Panc1 (cell line): ENCODE results near the gene SEC14L5. TPM values are rescaled to one million over a fixed set of nuclear protein-coding genes. Genes with fewer than 3 reads are reported as not detected.

Source experiments
- ATAC-seq: fragments of 200-7000 bp; cut with Tn5 transposase; 2 replicates; pipeline ENCODE4 v1.9.1; 2020; ENCODE audit warnings: mild to moderate bottlenecking, moderate library complexity
- BruUV-seq: library from RNA; stranded (reverse); fragments of 400-500 nt; replicated peaks from 2 replicates; lab custom pipeline; 2021; lab: Mats Ljungman, UMichigan
- CTCF ChIA-PET: fragments of 300-600 bp; sonication (Branson Sonifier 250); formaldehyde crosslinking; loops from one replicate; lab custom pipeline; 2022; ENCODE audit warnings: antibody characterized with exemption; lab: Charles Lee
- POLR2A ChIA-PET: fragments of 300-600 bp; sonication (Branson Sonifier 250); formaldehyde crosslinking; loops from one replicate; lab custom pipeline; 2022; ENCODE audit warnings: antibody characterized with exemption; lab: Charles Lee
- DNase-seq: peaks from one replicate; pipeline ENCODE4 v3.0.0-alpha.2; 2010; ENCODE audit warnings: low read depth, low spot score
- H3K27ac ChIP-seq: 2 replicates; pipeline ENCODE4 v1.5.1; 2011; ENCODE audit warnings: mild to moderate bottlenecking, low read length, inconsistent platforms
- H3K27me3 ChIP-seq: fragments of 200-500 bp; sonication (Bioruptor generic); 2 replicates; pipeline ENCODE4 v1.6.0; 2014; ENCODE audit warnings: low read length, inconsistent platforms; ENCODE audit not compliant: control insufficient read depth, insufficient read depth
- H3K36me3 ChIP-seq: fragments of 200-500 bp; sonication (Bioruptor generic); 2 replicates; pipeline ENCODE4 v1.5.1; 2014; ENCODE audit warnings: inconsistent platforms, mild to moderate bottlenecking, low read length, moderate library complexity; ENCODE audit not compliant: control insufficient read depth, insufficient read depth
- H3K4me1 ChIP-seq: 2 replicates; pipeline ENCODE4 v1.5.1; 2011; ENCODE audit warnings: inconsistent platforms, mild to moderate bottlenecking, low read length, moderate library complexity; ENCODE audit not compliant: control insufficient read depth, insufficient read depth
- H3K4me3 ChIP-seq, 2 experiments: 2 replicates each; pipeline ENCODE4 v1.5.1; 2011 to 2012; ENCODE audit warnings: low read depth in 2 of 2, low read length in 2 of 2, mild to moderate bottlenecking in 2 of 2, inconsistent platforms in 1 of 2, moderate library complexity in 1 of 2
- H3K9me3 ChIP-seq: fragments of 200-500 bp; sonication (Bioruptor generic); 2 replicates; pipeline ENCODE4 v1.5.1; 2014; ENCODE audit warnings: low read depth, mild to moderate bottlenecking, inconsistent platforms, low read length, moderate library complexity; ENCODE audit not compliant: control insufficient read depth, insufficient read depth
- CTCF ChIP-seq: fragments of 450-650 bp; IDR thresholded peaks from 2 replicates; pipeline ENCODE4 v1.5.1; 2017; ENCODE audit warnings: mild to moderate bottlenecking
- POLR2AphosphoS5 ChIP-seq: IDR thresholded peaks from 2 replicates; pipeline ENCODE4 v1.6.1; 2012; ENCODE audit warnings: mild to moderate bottlenecking, low read depth, low read length, moderate library complexity
- REST ChIP-seq, 2 experiments: IDR thresholded peaks; 2 replicates each; pipeline ENCODE4 v1.6.1; 2011 to 2012; ENCODE audit warnings: low read depth in 2 of 2, control low read depth in 1 of 2, low read length in 1 of 2, mild to moderate bottlenecking in 1 of 2, moderate library complexity in 1 of 2; ENCODE audit not compliant: insufficient read depth in 1 of 2
- SIN3A ChIP-seq: IDR thresholded peaks from 2 replicates; pipeline ENCODE4 v1.6.1; 2012; ENCODE audit warnings: low read depth, mild to moderate bottlenecking, low read length, moderate library complexity, borderline replicate concordance; ENCODE audit not compliant: insufficient read depth
- TCF7L2 ChIP-seq: IDR thresholded peaks from 2 replicates; pipeline ENCODE4 v1.6.1; 2011; ENCODE audit warnings: mild to moderate bottlenecking, low read depth, low read length, inconsistent platforms
- in situ Hi-C: cut with HindIII; loops from 2 replicates; pipeline ENCODE4 v1.10.0; 2016; ENCODE audit warnings: low sequenced_read_pairs, low pct_unique_long_range_greater_than_20kb
- intact Hi-C: fragments of 100-400 bp; cut with micrococcal nuclease; formaldehyde crosslinking; loops from one replicate; pipeline ENCODE4 v1.10.0; 2022; ENCODE audit not compliant: unreplicated experiment
- total RNA-seq: library from RNA; stranded (reverse); gene quantifications from one replicate; pipeline ENCODE4 v1.2.1, GENCODE V29; 2021; ENCODE audit not compliant: unreplicated experiment

The SEC14L5 gene
- total RNA-seq, 1 experiment from 2014 or later: 0.26 TPM

- DNase-seq: no peak
- in situ Hi-C loops (no loop called here), intact Hi-C loops (no loop called here)
- Histone ChIP-seq H3K4me1 (peaks cover 13% of the 10 kb centered on the region), H3K36me3 (no peaks in the 10 kb centered on the region), H3K9me3 (peaks cover 8% of the 10 kb centered on the region; the same call in 1 of the 2 replicates), H3K27ac (no peak overlapping the region), H3K4me3 (no peak overlapping the region), H3K27me3 (no peaks in the 10 kb centered on the region)
- TF ChIP-seq POLR2AphosphoS5: no peak
- TF ChIP-seq CTCF: no peak
- TF ChIP-seq TCF7L2: no peak
- TF ChIP-seq REST (IDR thresholded peaks at IDR 0.05; ENCODE audit: insufficient read depth in 1 of 2, low read depth in 2 of 2, low read length in 1 of 2): no peak
- no peak for TF ChIP-seq SIN3A
- no TSS peak for BruUV-seq
- CTCF ChIA-PET: no interaction called here
- ATAC-seq: no peak
- POLR2A ChIA-PET: no interaction called here
Measured at GRCh38 chr16:4931381-4931780, 26.7 kb upstream of the SEC14L5 start.

GRCh38 chr16:4933433-4933832 lies 24.7 kb upstream of the SEC14L5 start:
- no peaks in the 10 kb centered on the region for H3K36me3 ChIP-seq
- in situ Hi-C loops (no loop called here), intact Hi-C loops (no loop called here)
- ATAC-seq (no peak), DNase-seq (no peak)
- H3K4me3 ChIP-seq: no peak overlapping the region
- TF ChIP-seq CTCF: no peak
- no peak for TF ChIP-seq SIN3A
- no peak for TF ChIP-seq REST (IDR thresholded peaks at IDR 0.05; ENCODE audit: insufficient read depth in 1 of 2, low read depth in 2 of 2, low read length in 1 of 2)
- TF ChIP-seq TCF7L2: no peak
- no peak for TF ChIP-seq POLR2AphosphoS5
- BruUV-seq: TSS peak; percentile 43
- no peak overlapping the region for H3K27ac ChIP-seq
- CTCF ChIA-PET: no interaction called here
- POLR2A ChIA-PET: no interaction called here
- H3K27me3 ChIP-seq: no peaks in the 10 kb centered on the region
- H3K9me3 ChIP-seq: no peaks in the 10 kb centered on the region
- peaks cover 20% of the 10 kb centered on the region for H3K4me1 ChIP-seq
